HCT116 (cell line): ENCODE measurements around the gene JUN. TPM values are rescaled to one million over a fixed set of nuclear protein-coding genes. Genes with fewer than 3 reads are reported as not detected.

Experiments used
- ATAC-seq: fragments of 200-7000 bp; cut with Tn5 transposase; 2 replicates; pipeline ENCODE4 v1.9.1; 2020; ENCODE audit warnings: mild to moderate bottlenecking, moderate library complexity
- BruUV-seq: library from RNA; stranded (reverse); fragments of 400-500 nt; replicated peaks from 2 replicates; lab custom pipeline; 2021; lab: Mats Ljungman, UMichigan
- CTCF ChIA-PET: fragments of 300-600 bp; sonication (Branson Sonifier 250); formaldehyde crosslinking; loops from one replicate; lab custom pipeline; 2021; ENCODE audit warnings: antibody characterized with exemption; lab: Charles Lee
- POLR2A ChIA-PET: fragments of 300-600, 350-600 bp; sonication (Branson Sonifier 250); formaldehyde crosslinking; loops from one replicate; lab custom pipeline; 2021; ENCODE audit warnings: antibody characterized with exemption; lab: Charles Lee
- RAD21 ChIA-PET, 2 experiments: fragments of 300-600 bp; sonication (Branson Sonifier 250); formaldehyde crosslinking; loops; one replicate each; lab custom pipeline; 2023; ENCODE audit warnings: low total read pairs in 2 of 2; ENCODE audit not compliant: uncharacterized antibody in 2 of 2, unreplicated experiment in 2 of 2, low non-redundant PET in 1 of 2; lab: Charles Lee
- DNase-seq: peaks from one replicate; pipeline ENCODE4 v3.0.0-alpha.2; 2010; ENCODE audit warnings: low read depth, low spot score
- H2AFZ ChIP-seq: fragments of 200-600 bp; shearing (Covaris generic), sonication (generic); 2 replicates; pipeline ENCODE4 v1.6.1; 2017; ENCODE audit warnings: low read depth, mixed run types, mixed read lengths, antibody characterized with exemption, low read length; ENCODE audit not compliant: poor library complexity, severe bottlenecking
- H3K27ac ChIP-seq: 2 replicates; pipeline ENCODE4 v1.5.1; 2012; ENCODE audit warnings: low read depth, low read length
- H3K27me3 ChIP-seq: fragments of 200-600 bp; sonication (generic); 2 replicates; pipeline ENCODE4 v1.6.1; 2016; ENCODE audit warnings: mixed run types, low read length, mixed read lengths; ENCODE audit not compliant: insufficient read depth
- H3K36me3 ChIP-seq, 2 experiments: fragments of 200-500 bp in 1 of 2; fragments of 200-600 bp in 1 of 2; sonication (Bioruptor generic) in 1 of 2; sonication (generic) in 1 of 2; 2 replicates each; pipeline versions ENCODE4 v1.5.1 to v1.6.1; 2014 to 2016; ENCODE audit warnings: low read length in 2 of 2, inconsistent platforms in 1 of 2, mixed read lengths in 1 of 2, mixed run types in 1 of 2; ENCODE audit not compliant: insufficient read depth in 2 of 2, control insufficient read depth in 1 of 2
- H3K4me1 ChIP-seq, 2 experiments: fragments of 200-600 bp in 1 of 2; sonication (generic) in 1 of 2; 2 replicates each; pipeline versions ENCODE4 v1.5.1 to v1.6.1; 2012 to 2017; ENCODE audit warnings: low read length in 2 of 2, inconsistent platforms in 1 of 2, mild to moderate bottlenecking in 1 of 2, mixed read lengths in 1 of 2, mixed run types in 1 of 2, moderate library complexity in 1 of 2; ENCODE audit not compliant: insufficient read depth in 2 of 2, control insufficient read depth in 1 of 2
- H3K4me2 ChIP-seq: fragments of 200-600 bp; sonication (generic); 2 replicates; pipeline ENCODE4 v1.6.1; 2017; ENCODE audit warnings: mixed run types, low read length, mixed read lengths
- H3K4me3 ChIP-seq, 2 experiments: fragments of 200-600 bp in 1 of 2; sonication (generic) in 1 of 2; replicated peaks in 1 of 2; 2 replicates each; pipeline ENCODE4 v1.5.1; 2011 to 2016; ENCODE audit warnings: low read length in 2 of 2, control low read depth in 1 of 2, low read depth in 1 of 2, mild to moderate bottlenecking in 1 of 2, mixed read lengths in 1 of 2, mixed run types in 1 of 2
- H3K79me2 ChIP-seq: fragments of 200-600 bp; sonication (generic); 2 replicates; pipeline ENCODE4 v1.6.1; 2017; ENCODE audit warnings: mild to moderate bottlenecking, mixed run types, low read length, moderate library complexity, mixed read lengths; ENCODE audit not compliant: insufficient read depth
- H3K9ac ChIP-seq: fragments of 200-600 bp; sonication (generic); 2 replicates; pipeline ENCODE4 v1.6.1; 2016; ENCODE audit warnings: low read length, mixed read lengths
- H3K9me2 ChIP-seq: fragments of 200-600 bp; sonication (generic), shearing (Covaris generic); 2 replicates; pipeline ENCODE4 v1.6.1; 2017; ENCODE audit warnings: mixed run types, mild to moderate bottlenecking, moderate library complexity; ENCODE audit not compliant: insufficient read depth
- H3K9me3 ChIP-seq, 2 experiments: fragments of 200-500 bp in 1 of 2; fragments of 200-600 bp in 1 of 2; sonication (Bioruptor generic) in 1 of 2; sonication (generic) in 1 of 2; 2 replicates each; pipeline ENCODE4 v1.6.1; 2014 to 2017; ENCODE audit warnings: low read length in 2 of 2, mixed read lengths in 2 of 2, inconsistent platforms in 1 of 2, low read depth in 1 of 2, mild to moderate bottlenecking in 1 of 2, mixed run types in 1 of 2, moderate library complexity in 1 of 2; ENCODE audit not compliant: control insufficient read depth in 1 of 2, insufficient read depth in 1 of 2
- H4K20me1 ChIP-seq: fragments of 200-600 bp; sonication (generic), shearing (Covaris generic); 2 replicates; pipeline ENCODE4 v1.6.1; 2017; ENCODE audit warnings: mixed run types, mild to moderate bottlenecking, moderate library complexity; ENCODE audit not compliant: insufficient read depth
- ELF1 ChIP-seq: IDR thresholded peaks from 2 replicates; pipeline ENCODE4 v1.6.1; 2012; ENCODE audit warnings: low read depth, borderline replicate concordance
- FOSL1 ChIP-seq: IDR thresholded peaks from 2 replicates; pipeline ENCODE4 v1.6.1; 2012; ENCODE audit warnings: low read depth
- SP1 ChIP-seq: IDR thresholded peaks from 2 replicates; pipeline ENCODE4 v1.6.1; 2012; ENCODE audit warnings: low read depth
- TCF7L2 ChIP-seq: IDR thresholded peaks from 2 replicates; pipeline ENCODE4 v1.7.0; 2011; ENCODE audit warnings: borderline replicate concordance, inconsistent platforms; ENCODE audit not compliant: insufficient read depth, insufficient read length; ENCODE audit errors: extremely low read depth
- ZBTB33 ChIP-seq: IDR thresholded peaks from 2 replicates; pipeline ENCODE4 v1.6.1; 2011; ENCODE audit warnings: mild to moderate bottlenecking, low read length, moderate library complexity; ENCODE audit not compliant: insufficient replicate concordance; ENCODE audit errors: extremely low read depth
- ZFX ChIP-seq: fragments of 450-650 bp; IDR thresholded peaks from 2 replicates; pipeline ENCODE4 v1.6.1; 2017
- intact Hi-C: fragments of 100-400 bp; cut with micrococcal nuclease; formaldehyde crosslinking; loops from 2 replicates; pipeline ENCODE4 v1.10.0; 2022
- total RNA-seq: library from RNA; stranded (reverse); gene quantifications from one replicate; pipeline ENCODE4 v1.2.1, GENCODE V29; 2021; ENCODE audit not compliant: unreplicated experiment

The JUN gene
- total RNA-seq, 1 experiment from 2014 or later = 18.7 TPM

GRCh38 chr1:58830291-58830690 lies 46.4 kb upstream of the JUN start:
- Histone ChIP-seq H3K9ac (no peak overlapping the region), H2AFZ (no peak overlapping the region), H4K20me1 (no peaks in the 10 kb centered on the region), H3K4me3 (no peak overlapping the region), H3K27me3 (no peaks in the 10 kb centered on the region), H3K79me2 (no peaks in the 10 kb centered on the region), H3K9me3 (peaks cover 8 to 24% of the 10 kb centered on the region in 2 experiments; a peak in 2 of 4 replicates), H3K9me2 (no peaks in the 10 kb centered on the region), H3K27ac (no peak overlapping the region), H3K36me3 (no peaks in the 10 kb centered on the region; a peak in 1 of 4 replicates), H3K4me2 (no peak overlapping the region), H3K4me1 (no peaks in the 10 kb centered on the region)
- CTCF ChIA-PET = no interaction called here
- no peak for TF ChIP-seq FOSL1
- ATAC-seq (no peak), DNase-seq (no peak)
- RAD21 ChIA-PET = no interaction called here
- intact Hi-C loops = no loop called here
- POLR2A ChIA-PET = no interaction called here
- no TSS peak for BruUV-seq

DNA sequence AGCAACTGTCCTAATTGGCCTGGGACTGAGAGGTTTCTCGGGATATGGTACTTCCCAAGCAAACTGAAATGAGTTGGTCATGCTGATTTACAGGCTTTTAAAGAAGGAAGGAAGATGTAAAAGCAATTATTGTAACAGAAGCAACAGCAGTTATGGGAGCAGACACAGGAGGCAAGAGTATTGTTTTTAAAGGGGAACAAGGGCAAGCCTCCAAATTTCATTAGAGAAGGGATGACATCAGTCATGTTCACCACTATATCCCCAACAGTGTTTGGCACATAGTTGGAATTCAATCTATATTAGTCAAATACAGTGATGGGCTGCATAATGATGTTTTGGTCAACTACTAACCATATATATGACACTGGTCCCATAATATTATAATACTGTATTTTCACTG lies 46.0 kb upstream of the JUN start:
- TF ChIP-seq TCF7L2 (no peak), ZBTB33 (no peak), SP1 (no peak), ZFX (no peak), ELF1 (no peak)
- TF ChIP-seq, all 23 proteins: peak for 0
- DNase-seq = no peak
- POLR2A ChIA-PET = no interaction called here
- H3K9me3 ChIP-seq = peaks cover 8 to 24% of the 10 kb centered on the region in 2 experiments; a peak in 2 of 4 replicates
- H3K36me3 ChIP-seq = no peaks in the 10 kb centered on the region; a peak in 1 of 4 replicates
- H3K4me1 ChIP-seq = no peaks in the 10 kb centered on the region
- H3K4me3 ChIP-seq = no peak overlapping the region
- no peak for ATAC-seq
- no peaks in the 10 kb centered on the region for H4K20me1 ChIP-seq
- H3K9ac ChIP-seq = no peak overlapping the region
- H3K4me2 ChIP-seq = no peak overlapping the region
- intact Hi-C loops = no loop called here
- no peaks in the 10 kb centered on the region for H3K9me2 ChIP-seq
- H3K27me3 ChIP-seq = no peaks in the 10 kb centered on the region
- RAD21 ChIA-PET = no interaction called here
- CTCF ChIA-PET = no interaction called here
- H3K79me2 ChIP-seq = no peaks in the 10 kb centered on the region
- H2AFZ ChIP-seq = no peak overlapping the region
- no TSS peak for BruUV-seq
- H3K27ac ChIP-seq = no peak overlapping the region
